B cell (primary cell): ENCODE results near the gene ASTE1.

Source experiments
- CTCF ChIP-seq: fragments of 200-600 bp; IDR thresholded peaks from one replicate; pipeline ENCODE4 v1.8.0; 2022; ENCODE audit warnings: antibody characterized with exemption, mild to moderate bottlenecking
- EZH2 ChIP-seq: IDR thresholded peaks from 2 replicates; pipeline ENCODE4 v1.6.1; 2012; ENCODE audit warnings: borderline replicate concordance, low read depth, mild to moderate bottlenecking, moderate library complexity, low read length; ENCODE audit not compliant: insufficient read depth, poor library complexity, severe bottlenecking

GRCh38 chr3:131050001-131050400 is 23.4 kb upstream of the ASTE1 start:
- no peak for TF ChIP-seq CTCF
- no peak for TF ChIP-seq EZH2
